ENCODE results near the gene TLE5. TPM values are rescaled to one million over a fixed set of nuclear protein-coding genes. Genes with fewer than 3 reads are reported as not detected.

The TLE5 gene
- total RNA-seq, 2 donors from 2014 or later = 869 to 1,050 TPM

DNA sequence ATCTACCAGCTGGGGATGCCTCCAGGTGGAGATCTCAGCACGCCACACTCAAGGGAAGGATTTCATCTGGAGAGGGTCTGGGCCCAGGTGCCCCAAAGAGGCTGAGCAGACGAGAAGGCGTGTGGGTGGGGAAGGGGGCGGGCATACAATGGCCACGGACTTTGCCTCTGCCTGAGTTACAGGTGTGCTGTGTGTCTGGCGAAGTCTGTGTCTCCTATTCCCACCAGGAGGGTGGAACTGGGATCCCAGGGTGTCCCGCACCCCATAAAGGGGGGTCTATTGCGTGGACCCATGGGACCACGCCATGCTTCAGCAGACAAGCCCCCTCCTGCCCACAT is 36.8 kb downstream of the TLE5 start:
- no peak for DNase-seq (ENCODE audit: low spot score)
- Histone ChIP-seq H3K27ac (no peak overlapping the region), H3K4me1 (peaks cover 0 to 16% of the 10 kb centered on the region in 2 donors), H3K27me3 (no peaks in the 10 kb centered on the region), H3K36me3 (no peaks in the 10 kb centered on the region), H3K4me3 (no peak overlapping the region), H3K9me3 (no peaks in the 10 kb centered on the region)
- TF ChIP-seq, protein P1, sequence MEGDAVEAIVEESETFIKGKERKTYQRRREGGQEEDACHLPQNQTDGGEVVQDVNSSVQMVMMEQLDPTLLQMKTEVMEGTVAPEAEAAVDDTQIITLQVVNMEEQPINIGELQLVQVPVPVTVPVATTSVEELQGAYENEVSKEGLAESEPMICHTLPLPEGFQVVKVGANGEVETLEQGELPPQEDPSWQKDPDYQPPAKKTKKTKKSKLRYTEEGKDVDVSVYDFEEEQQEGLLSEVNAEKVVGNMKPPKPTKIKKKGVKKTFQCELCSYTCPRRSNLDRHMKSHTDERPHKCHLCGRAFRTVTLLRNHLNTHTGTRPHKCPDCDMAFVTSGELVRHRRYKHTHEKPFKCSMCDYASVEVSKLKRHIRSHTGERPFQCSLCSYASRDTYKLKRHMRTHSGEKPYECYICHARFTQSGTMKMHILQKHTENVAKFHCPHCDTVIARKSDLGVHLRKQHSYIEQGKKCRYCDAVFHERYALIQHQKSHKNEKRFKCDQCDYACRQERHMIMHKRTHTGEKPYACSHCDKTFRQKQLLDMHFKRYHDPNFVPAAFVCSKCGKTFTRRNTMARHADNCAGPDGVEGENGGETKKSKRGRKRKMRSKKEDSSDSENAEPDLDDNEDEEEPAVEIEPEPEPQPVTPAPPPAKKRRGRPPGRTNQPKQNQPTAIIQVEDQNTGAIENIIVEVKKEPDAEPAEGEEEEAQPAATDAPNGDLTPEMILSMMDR (IDR thresholded peaks at IDR 0.05) = no peak

DNA sequence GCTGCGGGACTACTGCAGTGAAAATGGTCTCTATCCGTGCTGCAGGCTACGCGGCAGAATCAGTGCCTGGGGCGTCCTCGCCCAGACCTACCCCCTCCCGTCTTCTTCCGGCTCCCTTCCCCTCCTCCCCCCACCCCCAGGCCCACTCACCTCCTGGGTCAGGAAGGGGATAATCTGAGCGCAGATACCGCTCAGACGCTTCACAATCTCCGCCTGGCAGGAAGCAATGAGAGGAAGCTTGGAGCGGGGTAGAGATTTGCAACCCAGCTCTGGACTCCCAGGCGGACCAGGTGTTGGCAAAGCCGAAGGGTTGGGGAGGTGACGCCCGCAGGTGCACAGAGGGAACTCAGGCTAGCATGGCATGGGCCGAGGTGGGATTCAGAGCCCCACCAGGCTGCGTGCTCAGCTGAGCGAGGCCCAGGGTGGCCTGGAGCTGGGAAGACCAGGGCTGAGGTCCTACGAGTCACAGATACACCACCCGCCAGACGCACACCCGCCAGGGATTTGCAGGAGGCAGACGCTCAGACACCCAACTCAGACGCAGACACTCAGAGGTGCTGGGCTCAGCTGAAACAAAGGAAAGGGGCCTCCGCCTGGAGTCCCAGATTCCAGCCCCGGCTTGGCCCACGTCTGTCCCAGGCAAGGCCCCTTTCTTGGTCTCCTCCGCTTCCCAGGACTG is 37.3 kb downstream of the TLE5 start:
- DNase-seq (ENCODE audit: low spot score) = no peak
- Histone ChIP-seq H3K4me1 (peaks cover 0 to 16% of the 10 kb centered on the region in 2 donors), H3K27me3 (no peaks in the 10 kb centered on the region), H3K4me3 (no peak overlapping the region), H3K36me3 (no peaks in the 10 kb centered on the region), H3K27ac (no peak overlapping the region), H3K9me3 (no peaks in the 10 kb centered on the region)
- TF ChIP-seq, protein P1 (IDR thresholded peaks at IDR 0.05) = no peak

DNA sequence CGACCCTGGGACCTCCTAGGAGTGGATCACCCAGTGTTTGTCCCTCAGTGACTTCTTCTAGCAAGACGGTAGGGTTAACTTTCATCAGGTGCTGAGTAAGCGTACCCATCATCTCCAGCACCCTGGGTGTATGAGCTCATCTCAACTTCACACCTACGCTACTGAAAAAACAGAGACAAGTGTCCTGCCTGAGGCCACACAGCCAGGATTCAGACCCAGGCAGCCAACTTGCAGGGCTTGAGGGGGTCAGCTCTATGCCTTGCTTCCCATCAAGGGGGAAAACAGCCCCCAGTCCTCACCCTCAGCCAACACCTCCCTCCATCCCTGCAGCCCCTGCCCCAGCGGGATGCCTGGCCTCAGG is 37.8 kb downstream of the TLE5 start:
- H3K36me3 ChIP-seq = peaks cover under 1% of the 10 kb centered on the region
- no peaks in the 10 kb centered on the region for H3K9me3 ChIP-seq
- no peak overlapping the region for H3K27ac ChIP-seq
- H3K4me3 ChIP-seq = no peak overlapping the region
- peaks cover 0 to 12% of the 10 kb centered on the region in 2 donors for H3K4me1 ChIP-seq
- DNase-seq (ENCODE audit: low spot score) = no peak
- TF ChIP-seq, protein P1 (IDR thresholded peaks at IDR 0.05) = no peak
- no peaks in the 10 kb centered on the region for H3K27me3 ChIP-seq

DNA sequence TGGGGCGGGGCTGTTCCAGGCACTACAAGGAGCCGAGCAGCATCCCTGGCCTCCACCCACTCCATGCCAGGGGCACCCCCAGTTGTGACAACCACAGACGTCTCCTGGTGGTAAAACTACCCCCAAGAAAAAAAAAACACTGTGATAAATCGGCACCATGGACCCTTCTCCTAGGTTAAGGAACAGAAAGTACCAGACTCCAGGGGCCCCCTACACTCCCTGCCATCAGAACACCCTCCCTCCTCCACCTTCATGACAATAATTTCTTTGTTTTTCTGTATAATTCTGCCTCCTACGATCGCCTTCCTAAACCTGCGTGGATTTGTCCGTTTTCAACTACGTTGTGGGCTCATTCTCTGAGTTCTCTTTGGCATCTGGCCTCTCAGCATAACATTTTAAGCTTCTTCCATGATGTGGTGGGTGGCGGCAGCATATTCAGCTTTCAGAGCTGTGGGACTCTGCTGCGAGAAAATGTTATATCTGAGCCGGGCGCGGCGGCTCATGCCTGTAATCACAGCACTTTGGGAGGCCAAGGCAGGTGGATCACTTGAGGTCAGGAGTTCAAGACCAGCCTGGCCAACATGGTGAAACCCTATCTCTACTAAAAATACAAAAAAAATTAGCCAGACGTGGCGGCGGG is 41.9 kb downstream of the TLE5 start:
- DNase-seq (ENCODE audit: low spot score) = no peak
- Histone ChIP-seq H3K27me3 (no peaks in the 10 kb centered on the region), H3K9me3 (no peaks in the 10 kb centered on the region), H3K4me1 (no peaks in the 10 kb centered on the region), H3K4me3 (no peak overlapping the region), H3K27ac (no peak overlapping the region), H3K36me3 (peaks cover 9% of the 10 kb centered on the region)
- TF ChIP-seq, protein P1 (IDR thresholded peaks at IDR 0.05) = no peak

DNA sequence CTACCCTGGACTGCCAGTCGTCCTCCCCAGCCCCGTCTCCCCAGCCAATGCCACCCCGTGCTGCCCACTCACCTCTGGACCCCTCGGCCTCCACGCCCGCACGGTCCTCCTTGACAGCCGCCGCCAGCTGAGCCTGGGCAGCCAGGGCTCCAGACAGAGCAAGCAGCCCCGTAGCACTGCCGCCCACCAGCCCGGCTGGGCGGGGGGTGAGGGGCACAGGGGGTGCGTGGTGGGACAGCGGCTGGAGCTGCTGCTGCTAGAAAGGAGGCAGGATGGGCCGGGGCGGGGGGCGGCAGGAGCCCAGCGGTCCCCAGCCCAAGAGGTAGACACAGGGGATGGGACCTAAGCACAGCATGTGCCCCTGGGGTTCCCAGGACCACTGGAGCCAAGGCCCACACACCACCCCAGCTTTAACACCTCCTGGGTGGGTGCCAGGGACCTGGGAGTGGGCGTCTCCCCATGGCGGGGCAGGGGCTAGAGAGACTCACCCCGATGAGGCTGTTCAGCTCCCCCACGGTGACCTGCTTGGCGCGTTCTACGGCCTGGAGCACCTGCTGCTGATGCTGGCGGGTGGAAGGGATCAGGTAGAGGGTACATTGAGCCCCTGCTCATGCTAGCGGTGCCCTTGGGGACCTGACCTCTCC is 43.0 kb downstream of the TLE5 start:
- DNase-seq (ENCODE audit: low spot score) = no peak
- no peaks in the 10 kb centered on the region for H3K27me3 ChIP-seq
- no peak overlapping the region for H3K27ac ChIP-seq
- H3K36me3 ChIP-seq = peaks cover 18% of the 10 kb centered on the region
- no peaks in the 10 kb centered on the region for H3K9me3 ChIP-seq
- TF ChIP-seq, protein P1 (IDR thresholded peaks at IDR 0.05) = no peak
- no peaks in the 10 kb centered on the region for H3K4me1 ChIP-seq
- H3K4me3 ChIP-seq = no peak overlapping the region
